ENCODE data around the gene PLXNA3.

DNA sequence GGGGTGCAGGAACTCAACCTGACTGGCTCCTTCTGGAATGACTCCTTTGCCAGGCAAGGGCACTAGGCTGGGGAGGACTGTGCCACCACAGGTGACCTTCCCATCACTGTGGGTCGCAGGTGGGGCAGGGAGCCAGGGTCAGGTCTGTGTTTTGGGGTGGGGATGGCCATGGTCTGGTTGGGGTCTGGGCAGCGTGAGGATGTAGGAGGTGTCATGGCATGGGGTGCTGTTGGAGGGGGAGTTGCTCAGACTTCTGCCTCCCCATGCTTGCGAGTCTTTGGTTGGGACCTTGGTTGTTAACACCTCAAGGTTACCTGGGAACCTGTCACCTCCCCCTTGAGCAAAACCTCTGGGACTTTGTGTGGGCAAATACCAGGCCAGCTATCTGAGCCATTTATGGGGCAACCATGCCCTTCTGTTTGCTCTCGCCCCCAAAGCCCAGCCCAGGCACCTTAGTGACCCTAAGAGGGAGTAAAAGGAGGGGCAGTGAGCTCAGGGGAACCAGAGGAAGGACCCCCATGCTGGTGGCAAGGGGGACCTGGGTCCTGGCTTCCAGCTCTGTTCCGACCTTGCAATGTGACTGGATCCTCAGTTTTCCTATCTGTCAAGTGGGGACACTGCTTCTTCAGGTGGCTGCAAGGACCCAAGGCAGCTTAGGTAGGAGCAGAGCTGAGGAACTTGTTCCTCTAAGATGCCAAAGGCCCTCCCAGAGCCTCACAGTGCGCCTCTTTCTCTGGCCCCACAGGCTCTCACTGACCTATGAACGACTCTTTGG, 23.5 kb upstream of the PLXNA3 start:
- TF ChIP-seq, protein P1, sequence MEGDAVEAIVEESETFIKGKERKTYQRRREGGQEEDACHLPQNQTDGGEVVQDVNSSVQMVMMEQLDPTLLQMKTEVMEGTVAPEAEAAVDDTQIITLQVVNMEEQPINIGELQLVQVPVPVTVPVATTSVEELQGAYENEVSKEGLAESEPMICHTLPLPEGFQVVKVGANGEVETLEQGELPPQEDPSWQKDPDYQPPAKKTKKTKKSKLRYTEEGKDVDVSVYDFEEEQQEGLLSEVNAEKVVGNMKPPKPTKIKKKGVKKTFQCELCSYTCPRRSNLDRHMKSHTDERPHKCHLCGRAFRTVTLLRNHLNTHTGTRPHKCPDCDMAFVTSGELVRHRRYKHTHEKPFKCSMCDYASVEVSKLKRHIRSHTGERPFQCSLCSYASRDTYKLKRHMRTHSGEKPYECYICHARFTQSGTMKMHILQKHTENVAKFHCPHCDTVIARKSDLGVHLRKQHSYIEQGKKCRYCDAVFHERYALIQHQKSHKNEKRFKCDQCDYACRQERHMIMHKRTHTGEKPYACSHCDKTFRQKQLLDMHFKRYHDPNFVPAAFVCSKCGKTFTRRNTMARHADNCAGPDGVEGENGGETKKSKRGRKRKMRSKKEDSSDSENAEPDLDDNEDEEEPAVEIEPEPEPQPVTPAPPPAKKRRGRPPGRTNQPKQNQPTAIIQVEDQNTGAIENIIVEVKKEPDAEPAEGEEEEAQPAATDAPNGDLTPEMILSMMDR (IDR thresholded peaks at IDR 0.05): no peak
- TF ChIP-seq POLR2A (IDR thresholded peaks at IDR 0.05): no peak

Measured in adrenal gland (tissue), 5 donors.